Activated CD4-positive, alpha-beta T cell treated with anti-CD3 and anti-CD28 coated beads, Interleukin-2, amount 50 U/mL, for 16 hours (primary cell): ENCODE results near the gene GBA3.

Experiments
- DNase-seq: peaks from one replicate; pipeline ENCODE4 v3.0.0-alpha.2; 2020

GBA3 gene

DNA sequence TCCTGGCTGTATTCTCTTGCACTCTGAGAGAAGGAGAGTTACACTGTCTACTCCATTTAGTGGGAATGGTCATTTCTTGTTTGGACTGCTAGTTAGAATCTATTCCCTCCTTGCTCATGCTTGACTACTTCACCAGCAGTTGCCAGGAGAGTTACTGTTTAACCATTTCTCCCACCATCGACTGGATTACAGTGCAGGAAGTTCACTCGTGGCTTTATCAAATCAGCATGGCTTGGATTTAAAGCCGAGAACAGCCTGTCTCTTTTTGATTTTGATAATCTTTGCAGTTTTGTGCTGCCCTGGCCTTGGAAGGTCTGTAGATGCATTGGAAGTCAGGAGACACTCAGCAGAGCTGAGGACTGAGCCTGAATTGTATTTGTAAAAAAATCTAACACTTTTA is 3.2 kb downstream of the GBA3 start:
- no peak for DNase-seq

DNA sequence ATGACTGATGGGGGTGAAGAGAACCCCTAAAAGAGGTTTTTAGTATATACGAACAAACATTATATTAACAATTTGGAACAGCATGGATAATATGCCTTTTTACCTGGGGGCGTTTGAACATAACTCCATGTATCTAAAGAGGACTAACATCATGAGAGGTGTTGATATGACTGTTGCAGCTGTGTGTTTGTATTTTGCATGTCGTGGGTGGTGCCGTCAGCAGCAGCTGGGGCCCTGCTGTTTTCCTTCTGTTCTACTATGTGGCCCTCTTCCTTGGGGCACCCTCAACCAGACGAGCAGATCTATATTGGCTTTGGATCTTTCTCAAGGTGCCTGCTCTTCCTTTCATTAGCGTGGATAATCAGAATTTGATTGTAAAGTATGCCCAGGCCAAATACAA is 11.2 kb downstream of the GBA3 start:
- DNase-seq, result no peak

DNA sequence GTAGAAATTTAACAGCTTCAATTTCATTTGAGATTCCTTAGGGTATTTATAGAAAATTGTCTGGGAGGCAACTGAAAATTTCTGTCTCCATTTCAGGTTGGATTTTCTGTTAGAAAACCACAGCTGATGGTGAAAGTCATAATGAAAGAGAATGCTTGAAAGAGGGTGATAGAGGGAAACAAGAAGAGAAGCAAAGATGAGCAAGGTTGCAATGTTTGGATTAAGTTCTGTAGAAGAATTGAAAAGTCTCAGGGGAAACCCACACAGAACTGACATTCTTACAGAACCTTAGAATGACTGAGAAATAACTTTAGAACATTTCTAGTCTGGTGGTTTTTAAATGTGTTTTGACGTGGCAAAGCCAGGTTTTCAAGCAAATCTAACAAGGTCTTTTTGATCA is 14.7 kb downstream of the GBA3 start:
- peak; percentile 33 for DNase-seq

DNA sequence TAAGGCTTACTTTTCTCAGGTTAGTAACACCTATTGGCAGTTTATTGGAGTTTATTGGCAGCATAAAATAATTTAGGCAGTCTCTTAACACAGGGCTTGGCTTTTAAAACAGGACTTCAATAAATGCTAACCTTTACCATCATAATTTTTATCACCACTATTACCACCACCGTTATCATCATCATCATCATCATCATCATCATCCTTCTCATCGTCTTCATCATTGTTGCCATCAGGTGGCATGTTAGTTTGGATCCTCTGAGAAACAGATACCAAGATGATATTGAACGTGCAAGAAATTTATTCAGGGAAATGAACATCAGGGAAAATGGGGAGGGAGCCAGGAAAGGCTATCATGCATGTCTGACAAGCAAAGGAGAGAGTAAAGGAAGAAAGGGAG is 16.2 kb downstream of the GBA3 start:
- DNase-seq, result no peak

DNA sequence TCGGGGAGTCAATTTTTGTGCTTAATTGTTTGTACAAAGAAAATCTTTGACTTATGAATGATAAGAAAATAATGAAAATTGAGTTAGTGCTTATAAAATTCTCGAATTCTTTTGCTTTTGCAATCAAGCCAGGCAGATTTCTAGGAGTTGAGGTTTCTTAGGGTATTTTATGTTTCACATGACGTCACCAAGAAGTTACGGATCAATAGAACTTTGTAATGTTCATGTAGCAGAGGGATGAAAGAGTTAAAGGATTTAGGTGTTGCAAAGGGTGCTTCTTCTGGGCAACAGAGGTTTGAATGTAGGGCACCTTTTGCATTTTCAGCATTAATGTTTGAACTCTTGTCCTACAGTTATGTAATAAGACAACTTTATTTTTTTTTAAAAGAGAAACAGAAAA is 19.4 kb downstream of the GBA3 start:
- DNase-seq, result no peak

DNA sequence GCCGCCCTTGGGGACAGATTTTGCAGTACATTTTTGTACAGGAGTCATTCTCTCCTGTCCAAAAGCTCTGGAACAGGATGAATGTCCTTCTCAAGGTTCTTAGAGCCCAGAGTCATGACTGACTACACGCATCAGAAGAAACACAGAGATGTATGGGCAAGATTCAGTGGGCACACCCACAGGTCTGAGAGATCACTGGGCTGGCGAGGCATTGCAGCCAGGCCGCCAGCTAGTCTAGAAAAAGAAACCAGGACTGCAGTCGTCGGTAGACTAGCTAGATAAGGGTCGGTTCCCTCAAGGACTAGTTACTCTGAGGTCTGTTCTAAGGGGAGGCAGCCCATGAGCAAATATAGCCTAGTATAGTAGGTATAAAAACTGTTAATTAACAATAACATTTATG is 19.8 kb downstream of the GBA3 start:
- DNase-seq, result no peak

DNA sequence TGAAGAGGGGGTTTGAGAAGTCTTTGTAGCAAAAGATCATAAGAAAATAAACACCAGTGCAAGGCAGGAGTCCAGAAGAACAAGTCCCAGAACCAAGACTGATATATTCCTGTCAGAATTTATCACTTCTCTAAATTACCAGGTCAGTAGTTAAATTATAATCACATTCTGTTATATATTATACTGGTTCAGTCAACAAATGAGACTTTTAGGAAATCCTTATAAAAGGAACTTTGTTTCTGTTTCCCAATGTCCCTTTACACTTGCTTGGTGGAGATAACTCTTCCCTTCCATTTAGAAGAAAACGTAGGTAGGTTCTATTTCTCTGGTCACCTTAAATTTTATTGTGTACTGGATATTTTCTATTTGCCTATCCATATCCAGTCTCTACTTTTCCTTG is 21.1 kb downstream of the GBA3 start:
- DNase-seq, result no peak

DNA sequence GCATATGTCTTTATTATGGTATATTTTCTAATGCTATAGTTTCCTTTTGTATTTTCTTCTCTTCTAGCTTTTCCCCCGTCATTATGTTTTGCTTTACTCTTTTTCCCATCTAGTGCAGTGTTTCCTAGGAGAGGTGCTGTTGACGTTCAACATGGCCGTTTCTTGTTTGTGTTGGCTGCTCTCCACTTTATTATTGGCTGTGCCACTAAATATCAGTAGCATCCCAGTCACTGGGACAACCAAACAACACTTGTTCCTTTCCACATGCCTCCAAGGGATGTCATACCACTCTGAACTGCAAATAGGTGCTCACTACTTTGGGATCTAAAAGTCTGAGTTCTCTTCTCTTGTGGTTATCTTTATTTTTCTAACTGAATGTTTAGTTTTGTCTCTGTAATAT is 26.5 kb downstream of the GBA3 start:
- DNase-seq, result no peak

DNA sequence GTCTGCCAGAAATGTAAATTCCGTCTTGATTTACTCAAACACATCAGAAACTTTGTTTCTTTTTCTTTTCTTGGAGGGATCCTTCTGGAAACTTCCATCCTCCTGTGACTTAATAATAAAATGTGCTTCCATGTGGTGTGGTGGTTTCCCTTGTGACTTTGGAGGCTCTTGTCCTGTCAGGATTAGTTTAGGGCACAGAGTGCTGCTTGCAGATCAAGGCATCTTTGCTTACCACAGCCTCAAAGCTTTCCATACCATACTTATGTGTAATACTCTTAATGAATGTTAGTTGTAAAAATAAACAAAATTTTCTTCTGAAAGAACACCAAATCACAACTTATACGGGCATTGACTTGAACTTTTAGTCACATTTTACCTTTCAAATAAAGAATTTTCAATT is 27.4 kb downstream of the GBA3 start:
- DNase-seq, result no peak

DNA sequence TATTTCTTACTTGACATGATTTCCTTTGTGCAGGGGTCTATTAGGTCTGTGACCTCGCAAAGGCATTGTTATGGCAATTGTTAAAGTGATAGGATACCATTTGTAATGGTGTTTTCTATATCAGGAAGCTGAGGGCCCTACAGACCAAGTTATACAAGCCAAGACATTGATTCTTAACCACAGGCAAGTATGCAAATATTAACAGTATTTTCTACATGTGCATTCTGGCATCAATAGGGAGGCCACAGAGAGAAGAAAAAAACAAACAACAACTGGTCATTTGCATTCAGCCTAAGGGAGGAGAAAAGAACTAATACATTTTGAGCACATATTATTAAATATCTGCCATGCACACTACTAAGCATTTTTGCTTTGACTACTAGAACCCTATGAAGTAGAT is 28.5 kb downstream of the GBA3 start:
- DNase-seq, result no peak

DNA sequence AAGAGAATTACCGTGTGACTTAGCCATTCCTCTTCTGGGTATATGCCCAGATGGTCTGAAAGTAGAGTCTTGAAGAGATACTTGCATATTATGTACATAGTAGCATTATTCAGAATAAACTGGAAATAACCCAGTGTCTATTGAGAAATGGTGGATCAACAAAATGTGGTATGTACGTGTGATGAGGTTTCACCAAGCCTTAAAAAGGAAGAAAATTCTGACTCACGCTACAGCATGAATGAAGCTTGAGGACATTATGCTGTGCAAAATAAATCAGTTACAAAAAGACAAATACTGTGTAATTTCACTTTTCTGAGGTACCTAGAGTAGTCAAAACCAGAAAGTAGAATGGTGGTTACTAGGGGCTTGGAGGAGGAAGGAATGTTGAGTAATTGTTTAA is 37.3 kb downstream of the GBA3 start:
- DNase-seq, result peak; percentile 21

DNA sequence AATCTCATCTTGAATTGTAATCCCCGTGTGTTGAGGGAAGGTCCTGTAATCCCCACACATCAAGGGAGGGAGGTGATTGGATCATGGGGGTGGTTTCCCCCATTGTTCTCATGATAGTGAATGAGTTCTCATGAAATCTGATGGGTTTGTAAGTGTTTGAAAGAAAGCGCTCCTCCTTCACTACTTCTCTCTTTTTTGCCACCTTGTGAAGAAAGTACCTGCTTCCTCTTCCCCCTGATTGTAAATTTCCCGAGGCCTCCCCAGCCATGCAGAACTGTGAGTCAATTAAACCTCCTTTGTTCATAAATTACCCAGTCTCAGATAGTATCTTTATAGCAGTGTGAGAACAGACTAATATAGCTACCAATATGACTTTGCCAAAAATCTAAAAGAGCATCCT is 41.1 kb downstream of the GBA3 start:
- no peak for DNase-seq

DNA sequence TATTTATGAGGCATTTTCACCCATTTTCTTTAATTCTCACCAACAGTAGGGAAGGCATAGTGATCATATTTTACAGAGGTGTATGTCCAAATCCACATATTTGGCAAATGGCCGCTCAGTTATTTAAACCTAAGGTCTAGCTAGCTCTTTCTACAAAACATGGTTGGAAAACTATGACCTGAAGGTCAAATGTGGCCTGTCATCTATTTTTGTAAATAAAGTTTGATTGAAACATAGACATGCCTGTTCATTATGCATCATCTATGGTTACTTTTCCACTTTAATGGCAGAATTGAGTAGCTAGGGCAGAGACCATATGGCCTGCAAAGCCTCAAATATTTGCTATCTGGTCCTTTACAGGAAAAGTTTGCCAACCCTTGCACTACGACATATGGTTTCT is 44.2 kb downstream of the GBA3 start:
- no peak for DNase-seq

DNA sequence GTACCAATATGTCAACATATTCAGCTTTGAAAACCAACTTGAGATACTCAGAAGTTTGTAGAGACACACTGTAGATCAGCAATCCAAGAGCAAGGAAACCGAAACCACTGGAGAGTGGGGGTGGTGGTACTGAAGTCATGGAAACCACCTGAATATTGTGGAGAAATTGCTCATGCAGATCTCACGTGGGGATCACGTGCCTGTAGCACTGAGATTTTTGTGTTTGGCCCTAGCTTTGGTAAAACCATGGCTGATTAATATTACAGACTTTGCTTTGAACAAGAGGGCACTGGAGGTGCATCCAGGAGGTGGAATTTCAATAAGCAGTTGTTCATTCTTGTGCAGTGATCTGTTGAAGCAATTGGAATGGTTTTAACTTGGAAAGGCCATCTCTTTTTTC is 47.2 kb downstream of the GBA3 start:
- DNase-seq, result no peak

DNA sequence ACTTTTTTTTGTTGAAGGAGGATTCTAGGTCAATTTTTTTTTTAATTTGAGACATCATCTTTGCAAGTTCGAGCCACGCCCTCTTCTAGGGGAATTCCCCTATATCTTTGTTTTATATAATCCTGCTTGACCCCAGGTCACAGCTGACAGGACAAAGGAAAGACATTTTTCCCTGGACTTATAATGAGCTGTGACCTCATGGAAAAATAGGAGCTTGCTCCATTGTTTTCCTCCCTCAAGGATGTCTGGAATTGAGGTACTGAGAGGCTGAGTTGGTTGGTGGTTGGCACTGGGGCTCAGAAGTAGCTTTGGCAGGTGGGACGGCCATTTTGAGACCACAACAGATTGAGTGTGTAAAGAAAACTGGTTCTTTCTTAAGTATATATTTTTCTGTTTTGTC is 49.0 kb downstream of the GBA3 start:
- no peak for DNase-seq

DNA sequence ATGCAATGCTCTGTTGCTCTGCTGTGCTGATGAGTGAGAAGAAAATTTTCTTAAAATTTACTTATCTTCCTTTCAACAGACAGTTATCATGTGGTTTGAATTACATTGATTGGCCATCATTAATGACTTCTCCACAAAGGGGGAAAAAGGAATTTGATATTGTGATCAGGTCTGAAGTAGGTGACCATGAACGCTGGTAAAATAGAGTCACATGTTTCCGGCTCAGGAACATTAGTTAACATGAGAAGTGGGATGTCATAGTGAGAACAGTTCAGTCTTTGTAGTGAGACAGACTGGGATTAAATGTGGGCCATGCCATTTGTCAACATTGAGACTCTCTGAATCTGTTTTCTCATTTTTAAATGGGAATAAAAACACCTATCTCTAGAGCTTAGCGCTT is 50.6 kb downstream of the GBA3 start:
- DNase-seq, result no peak

DNA sequence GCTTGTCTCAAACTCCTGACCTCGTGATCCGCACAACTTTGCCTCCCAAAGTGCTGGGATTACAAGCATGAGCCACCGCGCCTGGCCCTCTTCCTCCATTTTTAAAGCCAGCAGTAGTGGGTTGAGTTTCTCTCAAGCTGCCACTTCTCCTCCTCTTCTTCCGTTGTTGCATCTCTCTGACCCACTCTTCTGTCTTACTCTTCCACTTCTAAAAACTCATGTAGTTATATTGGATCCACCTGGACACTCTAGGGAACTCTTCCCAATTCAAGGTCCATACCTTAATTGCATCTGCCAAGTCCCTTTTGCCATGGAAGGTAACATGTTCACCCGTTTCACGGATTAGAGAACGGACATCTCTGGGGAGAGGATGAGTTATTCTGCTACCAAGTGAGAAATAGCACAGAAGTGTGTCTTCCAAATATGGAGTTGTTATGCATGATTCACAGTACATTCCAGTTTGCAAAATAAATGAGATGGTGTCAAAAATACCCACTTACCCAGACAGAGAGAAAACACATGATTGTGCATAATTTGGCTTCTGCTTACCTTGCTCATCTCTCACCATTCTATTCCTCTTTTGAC is 51.8 kb downstream of the GBA3 start:
- no peak for DNase-seq

DNA sequence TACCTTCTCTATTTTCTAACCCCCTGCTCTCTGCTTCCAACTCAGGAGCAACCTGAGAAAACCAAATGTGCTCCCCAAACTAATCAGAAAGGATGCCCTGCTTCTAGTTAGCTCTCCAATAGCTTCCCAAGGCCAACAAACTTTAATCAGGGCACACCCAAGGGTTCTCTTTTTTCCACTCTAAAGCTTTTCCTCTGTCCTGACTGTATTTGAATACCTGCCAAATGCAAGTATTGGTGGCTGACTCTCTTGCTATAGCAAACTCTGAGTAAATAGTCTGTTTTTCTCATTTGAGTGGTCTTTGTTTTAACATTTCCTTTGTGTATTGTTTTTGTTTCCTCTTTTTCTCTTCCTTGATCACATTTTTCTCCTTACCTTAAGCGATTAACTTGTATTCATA is 52.5 kb downstream of the GBA3 start:
- no peak for DNase-seq

DNA sequence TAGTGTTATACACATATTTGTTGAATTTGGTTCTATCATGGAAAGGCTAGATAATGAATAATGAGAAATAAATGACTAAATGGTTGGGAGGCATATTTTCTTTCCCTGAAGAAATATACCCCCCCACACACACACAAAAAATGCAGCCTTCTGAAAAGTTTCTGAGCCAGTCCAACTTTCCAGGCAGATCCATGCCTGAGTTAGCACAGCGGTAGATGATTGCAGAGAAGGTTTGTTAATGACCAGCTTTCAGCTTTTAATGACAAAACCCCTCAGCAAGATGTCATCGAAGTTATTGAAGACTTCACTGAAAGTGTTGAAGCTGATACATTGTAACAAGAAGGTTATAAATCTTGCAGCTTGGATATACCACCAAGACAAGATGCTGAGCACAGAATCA is 61.4 kb downstream of the GBA3 start:
- DNase-seq, result no peak

DNA sequence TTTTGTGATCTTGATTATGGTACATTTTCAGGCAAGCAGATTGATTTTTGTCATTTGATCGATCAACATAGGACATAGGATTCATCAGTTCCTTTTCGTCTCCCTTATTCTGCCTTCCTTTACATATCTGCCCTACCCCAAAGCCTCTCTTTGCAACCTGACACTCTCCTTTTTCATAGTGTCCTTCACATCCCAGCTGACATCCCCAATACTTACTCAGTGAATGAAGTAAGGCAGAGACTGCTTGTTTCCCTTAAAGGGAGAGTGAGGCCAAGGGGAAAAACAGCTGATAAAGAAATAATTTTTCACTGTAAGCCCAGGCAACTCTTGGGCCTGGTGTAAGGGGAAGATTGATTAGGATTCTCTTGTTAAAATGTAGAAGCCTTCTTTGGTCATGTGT is 69.8 kb downstream of the GBA3 start:
- no peak for DNase-seq

DNA sequence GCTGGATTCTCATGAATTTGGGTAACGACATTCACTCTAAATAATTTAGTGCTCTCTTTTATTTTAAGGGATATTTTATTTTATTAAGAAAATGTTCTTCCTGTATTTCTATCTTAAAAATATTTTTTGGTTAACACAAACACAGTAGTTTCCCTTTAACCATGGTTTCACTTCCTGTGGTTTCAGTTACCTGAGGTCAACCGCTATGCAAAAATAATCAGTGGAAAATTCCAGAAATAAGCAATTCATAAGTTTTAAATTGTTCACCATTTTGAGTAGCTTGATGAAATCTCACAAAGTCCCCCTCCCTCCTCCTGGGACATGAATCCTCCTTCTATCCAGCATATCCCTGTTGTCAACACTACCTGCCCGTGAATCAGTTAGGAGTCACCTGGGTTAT is 71.4 kb downstream of the GBA3 start:
- DNase-seq, result no peak

DNA sequence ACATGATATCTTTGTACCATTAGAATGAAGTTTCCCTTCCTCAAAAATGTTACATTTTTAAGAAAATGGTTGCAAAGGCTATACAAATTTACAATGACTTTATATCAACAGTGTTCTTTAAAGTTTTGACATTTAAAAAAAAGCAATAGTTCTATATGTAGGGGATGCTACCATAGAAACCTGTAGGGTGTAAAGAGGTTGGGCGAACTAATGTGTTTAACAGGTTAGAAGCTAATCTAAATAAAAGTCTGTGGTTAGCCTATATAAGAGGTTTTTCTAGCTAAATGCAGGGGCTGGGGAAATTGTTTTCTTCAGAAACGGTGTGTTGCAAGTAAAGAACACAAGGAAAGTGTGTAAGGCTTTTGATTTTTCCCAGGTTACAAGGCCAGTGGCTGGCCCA is 73.3 kb downstream of the GBA3 start:
- DNase-seq, result no peak

DNA sequence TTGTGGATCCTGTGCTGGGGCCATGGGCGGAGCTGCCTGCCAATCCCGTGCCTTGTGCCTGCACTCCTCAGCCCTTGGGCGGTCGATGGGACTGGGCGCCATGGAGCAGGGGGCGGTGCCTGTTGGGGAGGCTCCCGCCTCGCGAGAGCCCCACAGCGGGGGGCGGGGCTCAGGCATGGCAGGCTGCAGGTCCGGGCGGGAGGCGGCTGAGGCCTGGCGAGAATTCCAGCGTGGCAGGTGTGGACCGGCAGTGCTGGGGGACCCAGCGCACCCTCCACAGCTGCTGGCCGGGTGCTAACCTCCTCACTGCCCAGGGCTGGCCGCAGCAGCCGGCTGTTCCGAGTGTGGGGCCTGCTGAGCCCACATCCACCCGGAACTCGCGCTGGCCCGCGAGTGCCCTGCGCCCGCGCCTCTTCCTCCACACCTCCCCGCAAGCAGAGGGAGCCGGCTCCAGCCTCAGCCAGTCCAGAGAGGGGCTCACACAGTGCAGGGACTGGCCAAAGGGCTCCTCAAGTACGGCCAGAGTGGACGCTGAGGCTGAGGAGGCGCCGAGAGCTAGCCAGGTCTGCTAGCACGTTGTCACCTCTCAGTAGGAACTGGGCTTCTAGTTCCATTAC is 85.9 kb downstream of the GBA3 start:
- DNase-seq, result no peak

DNA sequence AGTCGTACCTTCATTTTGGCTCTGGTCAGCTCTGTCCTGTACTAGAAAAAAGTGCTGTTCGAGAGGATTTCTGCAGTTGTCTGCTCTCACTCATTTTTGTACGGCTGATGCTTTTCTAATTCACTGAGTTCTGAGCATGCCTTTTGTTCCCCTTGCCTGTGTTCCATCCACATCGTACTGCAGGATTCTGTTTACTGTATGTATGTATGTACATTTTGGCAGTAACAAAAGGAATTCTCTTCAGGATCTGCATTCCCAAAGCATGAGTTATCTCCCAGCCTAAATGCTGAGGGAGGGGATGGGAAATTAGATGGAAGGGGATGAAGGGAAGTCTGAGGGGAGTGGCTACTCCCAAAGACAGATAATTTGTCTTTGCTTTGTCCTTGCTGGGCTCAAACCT is 87.6 kb downstream of the GBA3 start:
- no peak for DNase-seq

DNA sequence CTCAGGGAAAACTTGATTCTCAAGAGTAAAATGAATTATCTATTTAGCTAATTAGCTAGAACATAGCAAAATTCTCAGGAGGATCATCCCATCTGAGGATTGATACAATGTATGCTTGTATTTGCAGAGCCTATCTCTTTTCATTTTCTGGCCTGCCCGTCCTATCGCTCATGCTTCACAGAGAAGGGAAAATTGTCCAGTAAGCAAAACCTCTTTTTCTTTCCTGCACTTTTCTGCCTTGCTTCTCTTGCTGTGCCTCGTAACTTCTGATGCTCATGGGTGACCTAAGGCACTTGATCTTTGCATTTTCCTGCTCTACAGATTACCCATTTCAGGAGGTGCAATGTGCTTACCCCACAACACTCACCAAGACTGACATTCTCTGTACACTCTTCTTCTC is 88.1 kb downstream of the GBA3 start:
- no peak for DNase-seq
